Stimulated activated effector memory CD8-positive, alpha-beta T cell treated with anti-CD3 and anti-CD28 coated beads, Interleukin-12 subunit alpha, Interleukin-12 subunit beta, amount 100 ng/mL, for 72 hours (primary cell): Measurements from ENCODE around the gene RAB4B.

Experiments used
- ATAC-seq: fragments of 150-1000 bp; cut with Tn5 transposase; 2 replicates; pipeline ENCODE4 v1.10.0; 2021
- DNase-seq, 2 donors: peaks; one replicate each; pipeline ENCODE4 v3.0.0; 2021 to 2022; ENCODE audit warnings: low spot score in 2 of 2
- H3K27ac Mint-ChIP-seq: one replicate; pipeline ENCODE4 v1.8.0; 2022; ENCODE audit warnings: mild to moderate bottlenecking, mixed read lengths
- H3K36me3 Mint-ChIP-seq: one replicate; pipeline ENCODE4 v1.8.0; 2022; ENCODE audit warnings: mild to moderate bottlenecking, mixed read lengths
- H3K4me1 Mint-ChIP-seq: one replicate; pipeline ENCODE4 v1.8.0; 2022; ENCODE audit warnings: mixed read lengths
- H3K4me3 Mint-ChIP-seq: one replicate; pipeline ENCODE4 v1.8.0; 2022; ENCODE audit warnings: mild to moderate bottlenecking, mixed read lengths
- H3K9me3 Mint-ChIP-seq: one replicate; pipeline ENCODE4 v1.8.0; 2022; ENCODE audit warnings: mixed read lengths

The RAB4B gene

DNA sequence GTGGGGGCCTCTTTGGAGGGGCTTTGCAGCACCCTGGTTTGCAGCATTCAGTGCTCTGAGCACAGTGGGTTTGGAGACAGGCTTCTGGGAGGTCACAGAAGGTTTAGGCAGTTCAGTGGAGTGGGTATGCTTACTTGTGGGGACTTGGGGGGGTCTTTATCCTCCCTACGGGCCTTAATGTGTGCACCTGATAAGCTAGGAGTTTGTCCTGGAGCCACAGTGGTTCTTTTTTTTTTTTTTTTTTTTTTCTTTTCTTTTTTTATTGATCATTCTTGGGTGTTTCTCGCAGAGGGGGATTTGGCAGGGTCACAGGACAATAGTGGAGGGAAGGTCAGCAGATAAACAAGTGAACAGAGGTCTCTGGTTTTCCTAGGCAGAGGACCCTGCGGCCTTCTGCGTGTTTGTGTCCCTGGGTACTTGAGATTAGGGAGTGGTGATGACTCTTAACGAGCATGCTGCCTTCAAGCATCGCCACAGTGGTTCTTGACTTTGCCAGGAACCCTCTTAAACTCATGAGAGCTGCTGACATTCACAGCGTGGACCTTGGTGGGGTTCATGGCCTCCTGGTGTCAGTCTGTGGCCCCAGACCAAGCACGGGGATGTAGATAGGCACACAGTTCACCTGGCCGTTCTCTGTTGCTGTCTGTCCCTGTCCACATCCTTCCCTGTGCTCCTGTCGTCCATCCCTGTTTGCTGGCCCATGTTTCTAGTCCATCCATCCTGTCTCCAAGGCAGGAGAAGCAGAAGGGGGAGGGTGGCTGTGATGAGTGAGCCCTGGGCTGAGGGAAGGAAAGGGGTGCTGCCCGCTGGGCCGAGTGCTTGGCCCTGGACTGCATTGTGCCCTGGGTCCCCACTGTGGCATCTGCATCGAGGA, 23.6 kb downstream of the RAB4B start:
- Mint-ChIP-seq H3K4me1 (peaks cover 86% of the 10 kb centered on the region), H3K36me3 (peaks cover 71% of the 10 kb centered on the region), H3K9me3 (no peaks in the 10 kb centered on the region), H3K27ac (peak overlapping the region; percentile 98), H3K4me3 (peak overlapping the region; percentile 94)
- ATAC-seq (no peak), DNase-seq (no peak)

DNA sequence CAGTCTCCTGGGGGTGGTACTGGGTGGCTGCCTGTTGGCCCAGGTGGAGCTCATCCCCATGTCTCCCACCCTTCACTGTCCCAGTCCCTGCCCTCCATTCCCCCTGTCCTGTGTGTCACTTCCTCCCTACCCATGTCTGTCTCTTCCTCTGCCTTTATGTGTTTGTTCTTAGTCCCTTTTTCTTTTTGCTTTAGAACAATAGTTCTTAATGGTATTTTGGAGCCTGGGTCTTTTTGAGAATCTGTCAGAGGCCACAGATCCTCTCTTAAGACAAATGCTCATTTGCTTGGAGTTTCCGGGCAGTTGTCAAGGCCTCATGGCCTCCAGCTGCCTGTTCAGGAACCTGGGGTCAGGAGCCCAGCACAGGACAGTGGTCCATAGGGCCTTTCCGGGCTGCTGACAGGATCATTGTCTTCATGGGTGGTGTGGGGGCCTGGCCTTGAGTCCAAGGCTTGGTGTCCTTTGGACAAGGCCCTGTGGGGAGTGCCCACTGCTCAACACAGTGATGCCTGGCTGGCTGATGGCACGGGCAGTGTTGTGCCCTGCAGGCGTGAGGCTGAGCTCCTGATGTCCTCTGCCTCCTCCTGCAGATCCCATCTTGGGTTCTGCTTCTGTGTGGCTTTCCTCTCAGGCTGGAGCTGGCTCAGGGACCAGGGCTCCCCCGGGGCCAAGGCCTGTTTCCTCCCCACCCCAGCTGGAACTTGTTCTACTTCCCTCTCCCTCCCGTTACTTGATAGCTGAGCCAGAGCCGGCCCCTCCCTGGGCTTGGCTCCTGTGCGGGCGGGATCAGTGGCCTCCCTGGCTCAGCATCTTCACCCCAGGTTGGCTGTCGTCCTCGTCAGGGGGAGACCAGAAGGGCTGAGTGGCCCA, 24.5 kb downstream of the RAB4B start:
- no peak for DNase-seq
- peak overlapping the region; percentile 94 for H3K4me3 Mint-ChIP-seq
- no peak for ATAC-seq
- H3K36me3 Mint-ChIP-seq, result peaks cover 80% of the 10 kb centered on the region
- H3K27ac Mint-ChIP-seq, result peak overlapping the region; percentile 98
- peaks cover 91% of the 10 kb centered on the region for H3K4me1 Mint-ChIP-seq
- H3K9me3 Mint-ChIP-seq, result no peaks in the 10 kb centered on the region

GRCh38 chr19:40803170-40803856, 25.3 kb downstream of the RAB4B start:
- no peak for DNase-seq
- no peak for ATAC-seq
- H3K36me3 Mint-ChIP-seq, result peaks cover 84% of the 10 kb centered on the region
- H3K4me1 Mint-ChIP-seq, result peaks cover 91% of the 10 kb centered on the region
- H3K9me3 Mint-ChIP-seq, result no peaks in the 10 kb centered on the region
- peak overlapping the region; percentile 98 for H3K27ac Mint-ChIP-seq
- peak overlapping the region; percentile 94 for H3K4me3 Mint-ChIP-seq

GRCh38 chr19:40803857-40804782, 26.1 kb downstream of the RAB4B start:
- H3K4me3 Mint-ChIP-seq, result peak overlapping the region; percentile 94
- H3K36me3 Mint-ChIP-seq, result peaks cover 84% of the 10 kb centered on the region
- no peaks in the 10 kb centered on the region for H3K9me3 Mint-ChIP-seq
- ATAC-seq, result peak; percentile 2
- H3K27ac Mint-ChIP-seq, result peak overlapping the region; percentile 98
- DNase-seq, result no peak
- peaks cover 89% of the 10 kb centered on the region for H3K4me1 Mint-ChIP-seq

GRCh38 chr19:40804783-40805242, 26.8 kb downstream of the RAB4B start:
- Mint-ChIP-seq H3K4me1 (peaks cover 89% of the 10 kb centered on the region), H3K9me3 (no peaks in the 10 kb centered on the region), H3K36me3 (peaks cover 88% of the 10 kb centered on the region), H3K27ac (peak overlapping the region; percentile 98), H3K4me3 (peak overlapping the region; percentile 94)
- ATAC-seq (no peak), DNase-seq (no peak)

- H3K36me3 Mint-ChIP-seq, result peaks cover 86% of the 10 kb centered on the region
- peaks cover 89% of the 10 kb centered on the region for H3K4me1 Mint-ChIP-seq
- DNase-seq (no peak), ATAC-seq (peak; percentile 44)
- no peaks in the 10 kb centered on the region for H3K9me3 Mint-ChIP-seq
- peak overlapping the region; percentile 94 for H3K4me3 Mint-ChIP-seq
- peak overlapping the region; percentile 98 for H3K27ac Mint-ChIP-seq
These were observed 27.3 kb downstream of the RAB4B start for GRCh38 chr19:40805258-40805868.

- peak; percentile 72 to 89 for DNase-seq
These were observed 28.5 kb downstream of the RAB4B start for GRCh38 chr19:40806423-40807146.

GRCh38 chr19:40807147-40808020, 29.3 kb downstream of the RAB4B start:
- peaks cover 89% of the 10 kb centered on the region for H3K4me1 Mint-ChIP-seq
- no peak for ATAC-seq
- no peak for DNase-seq
- H3K36me3 Mint-ChIP-seq, result peaks cover 81% of the 10 kb centered on the region
- H3K9me3 Mint-ChIP-seq, result no peaks in the 10 kb centered on the region
- peak overlapping the region; percentile 67 for H3K4me3 Mint-ChIP-seq
- peak overlapping the region; percentile 84 for H3K27ac Mint-ChIP-seq

More at GRCh38 chr19:40806423-40807146, 28.5 kb downstream of the RAB4B start:
- H3K4me3 Mint-ChIP-seq, result peak overlapping the region; percentile 67
- peaks cover 89% of the 10 kb centered on the region for H3K4me1 Mint-ChIP-seq
- peak overlapping the region; percentile 84 for H3K27ac Mint-ChIP-seq
- H3K9me3 Mint-ChIP-seq, result no peaks in the 10 kb centered on the region
- peak; percentile 74 for ATAC-seq
- peaks cover 85% of the 10 kb centered on the region for H3K36me3 Mint-ChIP-seq

DNA sequence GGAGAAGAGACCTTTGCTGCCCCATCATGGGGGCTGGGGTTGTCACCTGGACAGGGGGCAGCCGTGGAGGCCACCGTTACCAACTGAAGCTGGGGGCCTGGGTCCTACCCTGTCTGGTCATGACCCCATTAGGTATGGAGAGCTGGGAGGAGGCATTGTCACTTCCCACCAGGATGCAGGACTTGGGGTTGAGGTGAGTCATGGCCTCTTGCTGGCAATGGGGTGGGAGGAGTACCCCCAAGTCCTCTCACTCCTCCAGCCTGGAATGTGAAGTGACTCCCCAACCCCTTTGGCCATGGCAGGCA, 29.9 kb downstream of the RAB4B start:
- ATAC-seq, result no peak

GRCh38 chr19:40808497-40808896, 30.4 kb downstream of the RAB4B start:
- H3K4me3 Mint-ChIP-seq, result no peak overlapping the region
- peaks cover 86% of the 10 kb centered on the region for H3K4me1 Mint-ChIP-seq
- no peak for DNase-seq
- peak overlapping the region; percentile 84 for H3K27ac Mint-ChIP-seq
- ATAC-seq, result no peak
- H3K9me3 Mint-ChIP-seq, result no peaks in the 10 kb centered on the region
- peaks cover 80% of the 10 kb centered on the region for H3K36me3 Mint-ChIP-seq

More for the DNA sequence above, 29.9 kb downstream of the RAB4B start:
- no peak for DNase-seq
- peak overlapping the region; percentile 84 for H3K27ac Mint-ChIP-seq
- peaks cover 89% of the 10 kb centered on the region for H3K4me1 Mint-ChIP-seq
- H3K9me3 Mint-ChIP-seq, result no peaks in the 10 kb centered on the region
- H3K4me3 Mint-ChIP-seq, result peak overlapping the region; percentile 67
- H3K36me3 Mint-ChIP-seq, result peaks cover 84% of the 10 kb centered on the region

- peaks cover 76% of the 10 kb centered on the region for H3K4me1 Mint-ChIP-seq
- no peak overlapping the region for H3K27ac Mint-ChIP-seq
- no peak for DNase-seq
- ATAC-seq, result no peak
- H3K36me3 Mint-ChIP-seq, result peaks cover 70% of the 10 kb centered on the region
- no peaks in the 10 kb centered on the region for H3K9me3 Mint-ChIP-seq
- peak overlapping the region; percentile 80 for H3K4me3 Mint-ChIP-seq
These were observed 31.5 kb downstream of the RAB4B start for GRCh38 chr19:40809358-40810086.

DNA sequence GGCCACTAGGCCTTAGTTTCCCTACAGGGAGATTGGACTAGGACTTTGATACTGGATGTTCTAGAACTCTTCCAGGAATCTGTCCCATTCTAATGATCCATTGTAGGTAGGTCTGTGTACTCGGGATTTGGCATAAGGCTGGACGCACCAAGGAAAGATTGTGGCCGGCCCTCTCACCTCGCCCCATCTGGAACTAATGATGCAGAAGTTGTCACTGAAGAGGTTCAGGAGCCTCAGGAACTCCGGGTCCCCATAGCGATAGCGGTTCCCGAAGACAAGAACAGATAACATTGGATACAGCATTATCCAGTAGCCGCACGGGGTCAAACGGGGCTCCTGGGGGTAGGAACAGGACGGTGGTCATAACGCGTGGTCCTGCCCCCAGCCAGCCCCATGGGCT, 32.1 kb downstream of the RAB4B start:
- peaks cover 75% of the 10 kb centered on the region for H3K4me1 Mint-ChIP-seq
- peaks cover 64% of the 10 kb centered on the region for H3K36me3 Mint-ChIP-seq
- H3K9me3 Mint-ChIP-seq, result no peaks in the 10 kb centered on the region
- H3K4me3 Mint-ChIP-seq, result peak overlapping the region; percentile 80
- ATAC-seq (no peak), DNase-seq (no peak)
- no peak overlapping the region for H3K27ac Mint-ChIP-seq
